Measurements from ENCODE around the gene TOMM6.
A peak's percentile ranks its signal among the peaks of the same experiment; 100 is the strongest.
"Not testable (repeated sequence)": the region's sequence is repeated elsewhere in the genome, so short reads cannot be mapped to it uniquely, and the experiment has no call there.

The TOMM6 gene

DNA sequence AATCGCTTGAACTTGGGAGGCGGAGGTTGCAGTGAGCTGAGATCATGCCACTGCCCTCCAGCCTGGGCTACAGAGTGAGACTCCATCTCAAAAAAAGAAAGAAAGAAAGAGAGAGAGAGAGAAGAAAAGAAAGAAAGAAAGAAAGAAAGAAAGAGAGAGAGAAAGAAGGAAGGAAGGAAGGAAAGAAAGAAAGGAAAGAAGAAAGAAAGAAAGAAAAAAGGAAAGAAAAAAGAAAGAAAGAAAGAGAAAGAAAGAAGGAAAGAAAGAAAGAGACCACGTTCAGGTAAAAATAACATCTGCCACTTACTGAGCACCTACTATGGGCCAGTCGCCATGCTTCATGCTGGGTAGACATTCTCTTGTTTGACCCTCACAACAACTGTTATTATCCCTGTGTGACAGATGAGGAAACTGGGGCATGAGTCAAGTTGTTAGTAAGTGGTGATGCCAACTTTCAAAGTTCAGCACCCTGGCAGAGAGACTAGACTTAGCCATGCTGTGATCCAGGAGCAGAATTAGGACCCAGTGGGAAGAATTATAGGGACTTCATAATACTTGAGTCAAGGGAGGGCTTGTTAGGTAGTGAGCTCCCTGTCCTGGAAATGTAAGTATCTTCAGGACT lies 21.3 kb upstream of the TOMM6 start:
- DNase-seq, result not testable (repeated sequence)

DNA sequence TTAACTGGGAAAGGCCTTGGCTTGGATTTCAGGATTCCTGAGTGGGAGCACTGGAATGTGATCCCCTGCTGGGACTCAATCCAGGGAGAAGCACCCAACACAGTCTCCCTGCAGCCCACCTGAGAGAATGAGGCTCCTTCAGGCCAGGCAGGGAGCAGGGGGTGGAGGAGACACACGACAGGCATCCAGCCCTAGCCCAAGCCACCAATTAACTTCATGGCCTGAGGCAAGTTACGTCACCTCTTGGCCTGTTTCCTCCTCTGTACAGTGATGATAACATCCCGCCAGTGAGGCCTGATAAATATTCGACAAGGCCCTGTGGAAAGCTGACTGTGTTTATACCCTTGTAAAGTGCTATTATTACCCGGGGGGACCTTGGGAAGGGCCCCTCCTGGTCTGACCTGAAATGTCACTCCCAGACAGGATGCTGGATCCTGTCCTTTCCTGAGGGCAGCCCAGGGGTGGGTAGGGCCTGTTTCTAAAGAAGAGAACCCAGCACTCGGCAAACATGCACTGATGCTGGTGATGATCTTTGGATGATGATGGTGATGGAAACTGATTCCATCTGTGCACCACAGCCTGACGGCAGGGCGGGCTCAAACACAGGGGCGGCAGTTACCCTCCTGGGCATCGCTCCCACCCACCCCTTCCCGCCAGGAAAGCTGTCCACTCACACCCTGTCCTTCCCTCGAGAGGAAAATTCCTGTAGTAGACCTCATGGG lies 20.2 kb upstream of the TOMM6 start:
- no peak for DNase-seq

DNA sequence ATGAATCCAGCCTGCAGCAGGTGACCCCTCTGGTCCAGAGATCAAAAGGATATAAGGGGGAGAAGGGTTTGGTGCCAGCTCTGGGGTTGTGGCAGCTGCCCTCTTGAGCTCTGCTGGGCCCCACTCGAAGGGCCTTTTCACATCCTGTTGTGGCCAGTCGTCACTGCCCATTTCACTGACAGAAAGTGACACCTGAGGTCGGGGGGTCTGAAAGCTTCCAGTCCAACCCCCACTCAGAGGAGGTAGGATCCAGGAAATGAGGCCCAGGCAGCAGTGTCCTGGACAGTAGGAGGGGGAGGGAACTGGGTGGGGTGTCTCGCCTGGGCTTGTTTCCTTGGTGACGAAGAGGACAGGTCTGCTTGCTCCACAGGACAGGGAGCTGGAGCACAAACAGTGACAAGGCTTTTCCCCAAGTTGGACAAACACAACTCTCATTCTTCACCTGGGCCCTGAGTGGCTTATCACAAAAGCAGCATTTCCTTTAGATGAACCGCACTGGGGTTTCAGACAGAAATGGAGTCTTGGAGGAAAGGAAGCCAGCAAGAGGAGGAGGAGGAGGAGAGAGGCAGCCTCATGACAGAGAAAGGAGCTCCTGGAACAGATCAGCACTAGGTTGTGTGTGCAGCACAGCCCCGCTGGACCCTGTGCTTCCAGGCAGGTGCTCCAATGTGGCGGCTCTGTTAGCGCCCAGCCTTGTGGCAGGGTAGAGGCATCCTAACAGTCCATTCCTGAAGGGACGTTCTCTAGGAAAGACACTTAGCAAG lies 18.8 kb upstream of the TOMM6 start:
- DNase-seq, result no peak

DNA sequence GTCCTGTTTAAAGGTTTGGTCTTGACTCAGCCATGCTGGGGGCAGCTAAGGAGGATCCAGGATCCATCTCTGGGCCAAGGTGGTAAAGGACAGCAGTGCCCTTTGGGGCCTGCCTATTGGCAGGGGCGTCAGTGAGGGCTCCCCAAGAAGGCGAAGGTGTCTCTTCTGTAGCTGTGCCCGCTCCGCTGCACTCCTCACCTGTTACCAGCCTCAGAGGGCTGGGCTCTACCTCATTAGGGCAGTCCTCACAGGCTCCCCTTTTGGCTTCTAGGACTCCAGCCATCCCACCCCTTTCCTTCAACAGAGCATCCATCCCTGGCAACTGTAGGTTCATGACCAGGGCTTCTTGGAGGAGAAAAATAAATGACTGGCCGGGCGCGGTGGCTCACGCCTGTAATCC lies 18.1 kb upstream of the TOMM6 start:
- no peak for DNase-seq

DNA sequence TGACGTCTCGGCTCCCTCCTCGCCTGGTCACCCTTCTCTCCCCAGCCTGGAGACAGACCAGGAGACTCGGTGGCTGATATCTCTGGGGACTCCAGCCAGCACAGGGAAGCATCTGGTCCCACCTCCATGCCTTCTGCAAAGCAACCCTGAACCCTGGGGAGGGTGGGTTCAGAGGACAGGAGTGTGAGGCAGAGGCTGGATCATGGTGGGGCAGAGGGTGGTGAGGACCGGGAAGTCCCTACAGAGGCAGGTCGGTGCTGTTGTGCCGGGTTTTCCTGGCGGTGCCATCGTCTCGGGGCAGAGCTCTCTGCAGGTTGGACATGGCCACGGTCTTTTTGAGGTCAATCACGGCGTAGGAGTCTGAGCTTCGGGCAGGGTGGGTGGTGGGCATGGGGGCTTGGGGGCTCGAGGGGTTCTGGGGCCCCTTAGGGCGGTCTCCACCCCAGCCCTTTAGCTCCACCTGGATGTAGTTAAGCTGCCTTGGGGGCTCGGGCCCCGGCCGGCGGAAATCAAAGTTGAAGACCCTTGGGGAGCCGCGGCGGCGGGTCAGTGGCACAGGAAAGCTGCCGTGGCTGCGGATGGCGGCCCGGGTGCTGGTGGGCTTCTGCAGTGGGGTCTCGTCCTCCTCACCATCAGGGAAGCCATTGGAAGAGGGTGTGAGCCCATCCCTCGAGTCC lies 17.0 kb upstream of the TOMM6 start:
- no peak for DNase-seq

DNA sequence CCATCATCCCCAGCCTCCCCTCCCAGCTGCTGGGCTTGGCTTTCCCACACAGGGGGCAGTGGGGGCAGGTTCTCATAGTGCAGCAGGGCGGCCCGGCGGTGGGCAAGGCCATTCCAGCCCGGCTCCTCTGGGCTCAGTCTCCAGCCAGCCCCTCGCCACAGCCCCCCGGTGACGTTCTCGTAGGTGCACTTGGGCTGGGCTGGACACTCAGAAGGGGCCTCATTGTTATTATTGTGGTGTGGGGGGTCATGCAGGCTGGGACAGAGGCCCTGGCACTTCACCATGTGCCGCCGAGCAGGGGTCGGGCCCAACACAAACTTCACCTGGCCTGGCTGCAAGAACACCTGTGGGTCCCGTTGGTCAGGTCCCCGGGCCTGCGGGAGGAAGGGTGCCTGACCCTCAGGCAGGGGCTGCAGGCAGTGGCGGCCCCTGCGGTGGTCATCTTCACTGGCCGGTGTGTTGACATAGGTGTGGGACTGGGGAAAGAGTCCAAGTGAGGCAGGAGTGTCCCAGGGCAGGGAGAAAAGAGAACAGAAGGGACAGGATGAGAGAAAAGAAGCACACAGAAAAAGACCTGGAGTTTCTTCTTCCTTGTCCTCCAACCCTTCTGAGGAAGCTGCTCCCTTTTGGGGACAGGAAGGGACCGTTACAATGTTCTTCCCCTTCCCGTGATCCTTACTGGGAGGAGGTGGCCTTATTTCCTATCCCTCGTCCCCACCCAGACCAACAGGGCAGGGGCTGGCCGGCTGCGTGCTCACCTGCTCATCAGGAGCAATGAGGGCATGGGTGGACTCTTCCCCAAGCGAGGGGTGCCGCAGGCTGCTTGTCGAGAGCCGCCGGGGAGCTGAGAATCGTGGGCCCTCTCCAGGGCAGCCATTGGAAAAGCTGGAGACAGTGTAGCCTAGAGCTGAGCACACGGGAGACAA lies 16.2 kb upstream of the TOMM6 start:
- no peak for DNase-seq

DNA sequence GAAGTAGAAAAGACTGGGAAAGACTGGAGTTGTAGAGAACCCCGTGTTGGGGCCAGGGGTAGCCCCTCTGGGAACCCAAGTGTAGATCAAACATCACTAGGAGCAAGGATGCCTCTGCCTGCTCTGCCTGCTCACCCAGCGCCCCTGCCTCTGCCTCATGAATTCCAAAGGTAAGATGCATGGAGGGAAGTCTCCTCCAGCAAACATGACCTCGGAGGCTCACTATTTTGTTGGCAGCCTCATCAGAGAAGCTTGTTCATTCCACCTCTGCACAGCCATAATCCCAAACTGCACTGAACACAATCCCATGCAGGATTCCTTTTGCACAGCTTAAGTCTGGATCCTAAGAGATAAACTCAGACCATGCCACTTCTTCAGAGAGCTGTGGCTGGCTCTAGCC lies 12.7 kb upstream of the TOMM6 start:
- no peak for DNase-seq

DNA sequence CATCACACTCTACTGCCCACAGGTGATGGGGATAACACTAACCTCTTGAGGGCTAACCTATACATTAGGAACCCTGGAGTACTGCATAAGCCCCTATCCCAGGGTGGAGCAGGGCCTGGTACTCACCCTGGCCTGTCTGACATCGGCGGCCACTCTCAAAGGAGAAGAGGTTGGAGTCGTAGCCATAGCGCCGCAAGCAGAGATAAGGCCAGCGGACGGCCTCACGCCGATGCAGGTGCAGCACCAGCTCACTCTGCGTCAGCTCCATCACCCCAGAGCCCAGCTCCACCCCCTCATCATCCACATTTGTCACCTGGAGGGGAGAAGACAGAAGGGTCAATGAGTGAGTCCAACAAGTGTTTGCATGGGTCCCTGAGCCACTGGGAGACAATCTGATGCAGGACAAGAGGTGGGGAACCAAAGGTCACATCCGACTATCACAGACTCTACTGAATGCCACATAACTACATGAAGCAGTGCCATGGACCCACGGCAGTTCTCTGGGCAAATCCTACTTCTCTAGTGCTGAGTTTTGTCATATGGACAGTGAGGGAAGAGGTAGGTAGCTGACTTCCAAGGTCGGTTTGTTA lies 12.1 kb upstream of the TOMM6 start:
- no peak for DNase-seq

DNA sequence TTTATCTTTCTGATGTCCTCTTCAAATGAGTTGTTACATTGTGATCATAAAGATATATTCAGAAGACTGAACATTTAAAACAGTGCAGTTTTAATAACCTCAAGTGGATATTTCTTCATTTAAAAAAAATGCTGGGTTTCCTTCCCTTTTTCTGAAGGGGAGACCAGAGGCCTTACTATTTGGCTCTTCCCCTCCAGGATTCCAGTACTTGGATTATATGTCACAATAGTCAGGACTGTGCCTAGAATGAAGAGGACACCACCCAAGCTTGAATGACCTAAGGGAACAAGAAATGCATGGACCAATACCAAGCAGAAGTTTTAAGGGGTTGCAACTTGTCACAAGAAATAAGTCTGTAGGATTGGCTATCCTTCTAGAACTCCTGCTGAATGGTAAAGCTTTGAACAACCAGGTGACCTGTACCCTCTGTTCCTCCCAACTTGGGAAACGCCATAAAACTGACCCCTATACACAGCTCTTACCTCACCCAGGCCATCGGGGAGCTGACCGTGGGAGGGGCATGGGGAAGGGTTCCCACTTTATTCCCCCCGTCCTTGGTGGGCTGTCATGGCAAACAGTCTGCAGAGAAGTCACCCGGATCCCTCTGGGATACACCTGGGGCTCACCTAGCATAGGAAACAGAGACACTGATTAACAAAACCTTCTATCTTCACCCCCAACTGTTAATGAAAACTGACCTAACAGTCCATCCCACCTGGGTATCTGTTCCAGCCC lies 9.8 kb upstream of the TOMM6 start:
- DNase-seq, result no peak

DNA sequence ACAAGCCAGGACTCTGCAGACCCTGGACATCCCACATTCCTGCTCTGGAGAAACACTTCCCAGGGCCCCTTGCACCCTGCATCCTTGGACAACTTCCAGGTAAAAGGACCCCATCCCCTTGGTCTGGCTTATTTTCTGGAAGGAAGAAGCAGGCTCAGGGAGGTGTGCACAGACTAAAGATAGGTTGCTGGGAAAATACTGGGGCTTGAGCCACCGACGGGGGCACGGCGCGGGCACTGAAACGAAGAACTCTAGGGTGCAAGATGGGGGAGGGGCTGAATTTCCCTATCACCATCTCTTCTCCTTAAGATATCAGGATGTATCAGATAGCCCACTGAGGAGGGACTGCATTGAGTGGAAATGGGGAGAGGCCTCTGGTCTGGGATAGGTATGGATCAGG lies 8.6 kb upstream of the TOMM6 start:
- no peak for DNase-seq

DNA sequence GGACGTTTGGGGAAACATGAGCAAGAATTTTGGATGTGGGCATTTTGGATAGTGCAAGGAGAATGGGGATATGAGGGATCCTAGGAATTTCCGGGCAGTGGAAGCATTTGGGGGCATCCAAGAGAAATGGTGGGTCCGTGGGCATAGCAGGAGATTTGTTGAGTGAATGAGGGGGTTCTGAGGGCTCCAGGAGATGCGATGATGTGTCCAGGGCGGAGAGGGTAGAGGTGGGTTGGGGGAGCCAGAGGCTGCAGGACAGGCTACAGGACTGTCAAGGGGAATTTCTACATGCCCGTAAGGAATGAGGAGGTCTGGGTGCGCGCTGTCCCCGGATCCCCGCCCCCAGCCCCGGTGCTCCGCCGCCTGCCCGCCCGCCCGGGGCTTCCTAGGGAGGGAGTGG lies 8.2 kb upstream of the TOMM6 start:
- DNase-seq, result no peak

DNA sequence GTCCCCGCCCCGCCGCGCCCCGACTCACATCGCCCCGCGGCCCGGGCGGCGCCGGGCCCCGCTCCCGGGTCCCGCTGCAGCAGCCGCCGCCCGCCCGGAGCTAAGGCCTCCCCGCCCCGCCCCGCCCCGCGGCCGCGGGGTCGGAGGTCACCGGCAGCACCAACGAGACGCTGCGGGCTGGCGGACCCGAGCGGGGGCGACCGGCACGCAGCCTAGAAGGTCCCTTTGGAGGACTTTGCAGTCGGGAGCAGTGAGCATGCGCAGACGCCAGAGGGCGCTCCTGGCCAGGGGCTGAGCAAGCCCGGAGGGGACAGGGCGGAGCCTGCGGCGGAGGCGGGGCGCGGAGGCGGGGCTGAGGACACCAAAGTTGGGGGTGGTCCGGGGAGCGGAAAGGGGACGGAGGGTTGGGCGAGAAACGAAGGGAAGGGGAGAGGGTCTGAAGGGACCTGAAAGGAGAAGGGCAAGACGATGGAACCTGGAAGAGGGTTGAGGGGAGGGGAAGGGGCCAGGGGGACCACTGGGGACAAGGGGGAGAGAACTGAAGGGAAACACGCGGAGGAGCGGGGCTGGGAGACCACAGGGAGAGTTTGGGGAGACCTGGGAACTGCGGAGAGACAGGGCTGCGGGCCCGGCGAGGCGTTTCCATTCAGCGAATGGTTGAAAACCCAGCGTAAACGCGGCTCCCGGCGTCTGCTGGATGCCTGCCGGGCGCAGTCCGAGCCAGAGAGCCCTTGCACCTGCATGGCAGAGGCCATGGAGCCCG lies 7.5 kb upstream of the TOMM6 start, which contains the start of gene FRS3:
Gene FRS3, minus strand, starts transcription at position 113 of the 763 bp plus-strand sequence. CDS start 2,913 bp downstream, outside the sequence.
- peak; percentile 96 for DNase-seq

DNA sequence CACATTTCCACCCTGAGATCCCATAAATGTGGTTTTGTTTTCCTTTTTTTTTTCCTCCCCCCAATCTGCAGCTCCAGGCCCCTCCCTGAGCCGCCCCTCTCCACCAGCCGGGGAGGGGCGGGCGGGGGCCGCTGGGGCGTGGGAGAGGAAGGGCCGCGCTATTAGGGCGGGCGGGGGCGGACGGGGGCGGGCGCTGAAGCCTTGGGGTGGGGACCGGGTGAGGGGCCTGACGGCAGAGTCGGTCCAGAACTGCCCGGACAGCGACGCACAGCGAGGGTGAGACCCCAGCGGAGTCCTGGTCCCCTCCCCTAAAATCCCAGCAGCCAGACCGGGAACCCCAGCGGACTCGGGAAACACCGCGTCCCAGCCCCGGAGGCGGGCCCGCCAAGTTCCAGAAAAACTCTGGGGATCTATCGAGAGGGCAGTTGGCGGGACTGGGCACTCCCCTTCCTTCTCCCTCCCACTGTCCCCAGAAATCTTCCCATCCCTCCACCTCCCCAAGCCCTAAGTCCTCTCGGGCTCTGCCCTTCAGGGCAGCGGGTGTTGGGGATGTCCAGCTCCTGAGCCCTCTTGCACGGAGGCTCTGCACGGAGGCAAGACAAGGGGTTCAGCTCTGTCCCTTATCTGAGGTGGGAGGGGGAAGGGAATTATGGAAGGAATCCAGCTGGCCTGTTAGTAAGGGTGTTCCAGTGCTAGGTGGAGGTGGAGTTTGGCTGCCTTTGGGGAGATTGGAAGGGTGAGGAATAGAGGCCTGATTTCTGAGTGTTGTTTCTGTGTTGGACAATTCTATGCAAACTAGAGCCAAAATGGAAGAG lies 6.7 kb upstream of the TOMM6 start, which contains the start of gene PRICKLE4:
Gene PRICKLE4, plus strand, starts transcription at position 232 of the 815 bp plus-strand sequence. CDS start 2,692 bp downstream, outside the sequence.
- DNase-seq, result no peak

DNA sequence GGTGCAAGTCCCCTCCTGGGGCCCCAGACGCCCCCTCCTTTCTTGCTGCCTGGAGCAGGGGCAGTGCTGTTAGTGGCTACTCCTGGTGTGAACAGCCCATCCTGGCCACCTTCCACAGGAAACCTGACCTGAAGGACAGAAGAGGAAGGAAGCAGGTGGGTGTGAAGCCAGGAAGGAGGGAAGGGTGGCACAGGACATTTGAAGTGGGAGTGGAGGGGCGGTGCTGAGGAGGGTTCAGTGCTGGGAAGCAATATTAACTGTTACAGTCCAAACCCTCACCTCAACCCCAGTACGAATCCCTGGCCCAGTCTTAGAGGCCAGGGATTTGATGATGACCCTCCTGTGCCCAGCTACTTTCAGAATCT lies 6.1 kb upstream of the TOMM6 start:
- no peak for DNase-seq

DNA sequence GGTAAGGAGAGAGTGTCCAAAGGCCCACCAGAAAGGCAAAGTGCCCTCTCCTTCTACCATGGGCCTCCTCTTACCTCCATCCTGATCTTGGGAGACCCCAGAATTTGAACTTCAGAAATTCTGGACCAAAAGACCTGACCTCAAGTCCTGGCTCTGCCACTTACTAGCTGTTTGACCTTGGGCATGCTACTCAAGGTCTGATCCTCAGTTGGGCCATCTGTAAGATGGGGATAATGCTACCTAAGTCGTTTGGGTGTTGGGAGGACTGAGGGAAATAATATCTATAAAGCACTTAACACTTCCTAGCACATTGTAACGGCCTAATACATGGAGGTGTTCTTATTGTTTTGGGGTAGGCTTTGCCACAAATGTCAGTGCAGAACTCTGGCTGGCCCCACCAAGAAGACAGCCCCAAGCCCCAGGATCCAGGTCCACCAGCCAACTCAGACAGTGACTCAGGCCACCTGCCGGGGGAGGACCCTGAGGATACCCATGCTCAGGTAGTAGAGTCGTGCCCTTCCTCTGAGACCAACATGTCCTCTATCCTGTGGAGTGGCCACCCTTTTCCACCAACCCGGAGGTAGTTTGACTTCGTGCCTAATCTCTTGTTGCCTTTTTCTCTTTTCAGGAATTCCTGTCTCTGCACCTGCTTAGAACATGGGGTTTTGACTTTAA lies 4.3 kb upstream of the TOMM6 start:
- DNase-seq, result no peak

DNA sequence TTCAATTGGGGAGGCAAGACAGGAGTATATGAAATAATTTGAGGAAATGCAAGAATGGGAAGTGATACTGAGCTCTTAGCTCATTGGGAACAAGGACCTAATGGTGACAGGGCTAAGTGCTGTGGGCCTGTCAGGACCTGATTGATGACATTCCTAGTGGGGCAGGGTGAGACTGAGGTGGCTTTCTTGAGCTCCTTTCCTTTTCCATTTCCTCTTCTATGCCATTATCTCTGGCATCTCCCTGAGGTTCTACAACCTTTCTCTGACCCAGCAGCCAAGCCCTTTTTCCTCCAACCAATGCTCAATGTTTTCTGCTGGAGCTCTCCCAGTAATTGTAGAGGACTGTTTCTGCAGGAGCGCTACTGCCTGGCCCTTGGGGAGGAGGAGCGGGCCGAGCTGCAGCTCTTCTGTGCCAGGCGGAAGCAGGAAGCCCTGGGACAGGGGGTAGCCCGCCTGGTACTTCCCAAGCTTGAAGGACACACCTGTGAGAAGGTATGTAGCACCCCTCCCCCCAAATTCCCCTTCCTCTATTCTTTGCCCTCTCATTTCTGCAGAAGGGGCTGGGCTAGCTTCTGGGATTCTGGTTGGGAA lies 2.8 kb upstream of the TOMM6 start:
- no peak for DNase-seq

DNA sequence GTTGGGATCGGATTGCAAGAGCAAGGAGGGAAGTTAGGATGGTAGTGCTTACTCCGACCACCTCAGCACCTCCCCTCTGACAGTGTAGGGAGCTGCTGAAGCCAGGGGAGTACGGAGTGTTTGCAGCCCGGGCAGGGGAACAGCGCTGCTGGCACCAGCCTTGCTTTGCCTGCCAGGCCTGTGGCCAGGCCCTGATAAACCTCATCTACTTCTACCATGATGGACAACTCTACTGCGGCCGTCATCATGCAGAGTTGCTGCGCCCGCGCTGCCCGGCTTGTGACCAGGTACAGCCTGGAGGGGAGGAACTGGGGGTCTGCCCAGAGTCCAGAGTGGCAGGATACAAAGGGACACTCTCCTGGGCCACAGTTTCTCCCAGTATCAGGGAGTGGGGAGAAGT lies 2.2 kb upstream of the TOMM6 start:
- DNase-seq, result no peak

DNA sequence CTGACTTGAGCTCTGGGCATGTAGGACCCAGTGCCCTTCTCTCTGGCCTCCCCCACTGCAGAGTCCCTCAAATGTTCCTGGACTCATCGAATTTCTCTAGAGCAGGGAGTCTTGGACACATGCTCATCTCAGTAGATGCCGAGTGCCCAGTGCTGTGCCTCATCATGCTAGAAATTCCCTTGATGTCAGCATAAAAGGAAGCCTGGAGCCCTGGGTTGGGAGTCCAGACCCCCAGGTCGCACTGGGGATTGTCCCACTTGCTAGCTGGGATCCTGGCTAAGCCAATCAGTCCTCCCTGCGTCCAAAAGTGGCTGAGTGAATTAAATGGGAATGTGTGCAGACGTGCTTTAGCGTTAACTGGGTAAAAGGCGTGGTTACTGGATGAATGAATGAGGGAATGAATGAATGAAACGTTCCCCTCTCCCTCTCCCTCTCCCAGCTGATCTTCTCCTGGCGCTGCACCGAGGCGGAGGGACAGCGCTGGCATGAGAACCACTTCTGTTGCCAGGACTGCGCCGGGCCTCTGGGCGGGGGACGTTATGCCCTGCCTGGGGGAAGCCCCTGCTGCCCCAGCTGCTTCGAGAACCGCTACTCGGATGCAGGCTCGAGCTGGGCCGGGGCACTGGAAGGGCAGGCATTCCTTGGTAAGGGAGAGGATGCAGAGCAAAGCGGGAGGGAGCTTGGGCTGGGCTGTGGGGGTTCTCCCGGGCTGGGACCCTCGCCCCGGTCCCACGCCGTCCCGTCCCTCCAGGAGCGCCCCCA lies 1.6 kb upstream of the TOMM6 start:
- DNase-seq, result no peak

All from CD4-positive, alpha-beta T cell treated with Interferon gamma for 1 hour (primary cell).